Colonic mucosa (tissue), 4 donors: ENCODE measurements around the gene PRRX1. TPM values are rescaled to one million over a fixed set of nuclear protein-coding genes. Genes with fewer than 3 reads are reported as not detected.

ENCODE experiments used
- DNase-seq: peaks from one replicate; pipeline ENCODE4 v3.0.0-alpha.2; 2020
- H3K27ac ChIP-seq: fragments of 200-600 bp; one replicate; pipeline ENCODE4 v1.8.0; 2021
- H3K27me3 ChIP-seq: fragments of 200-600 bp; one replicate; pipeline ENCODE4 v1.8.0; 2021
- H3K36me3 ChIP-seq: fragments of 200-600 bp; one replicate; pipeline ENCODE4 v1.8.0; 2021
- H3K4me1 ChIP-seq: fragments of 200-600 bp; one replicate; pipeline ENCODE4 v1.8.0; 2021; ENCODE audit warnings: mild to moderate bottlenecking
- H3K4me3 ChIP-seq: fragments of 200-600 bp; one replicate; pipeline ENCODE4 v1.8.0; 2021
- H3K9ac ChIP-seq, 2 donors: one replicate each; pipeline ENCODE4 v1.7.0; 2013; ENCODE audit warnings: control low read depth in 2 of 2, low read depth in 2 of 2, low read length in 2 of 2
- H3K9me3 ChIP-seq: fragments of 200-600 bp; one replicate; pipeline ENCODE4 v1.8.0; 2021
- CTCF ChIP-seq: fragments of 200-600 bp; IDR thresholded peaks from one replicate; pipeline ENCODE4 v1.8.0; 2022; ENCODE audit warnings: antibody characterized with exemption, mild to moderate bottlenecking
- intact Hi-C: fragments of 100-400 bp; cut with DNase I; formaldehyde crosslinking; loops from one replicate; pipeline ENCODE4 v1.14.1; 2022
- total RNA-seq, 2 donors: library from RNA; stranded (reverse); fragmentation: NEBNext Ultra II Directional in 1 of 2; extraction: Animal tissue kit (Norgen Biotek cat#: 25700) in 1 of 2; gene quantifications; one replicate each; pipeline ENCODE4 v1.2.1, GENCODE V29; 2021
- donor health status: healthy.
- donor health status: DM: no; HTN: no; CAD: no.
- donor health status: DM: no; HTN: no; CAD: no.

PRRX1 gene
- total RNA-seq, 2 donors from 2014 or later, result 1.5 to 2.5 TPM

GRCh38 chr1:170623171-170623570 lies 40.8 kb upstream of the PRRX1 start:
- Histone ChIP-seq H3K36me3 (no peaks in the 10 kb centered on the region), H3K27me3 (no peaks in the 10 kb centered on the region), H3K4me1 (no peaks in the 10 kb centered on the region), H3K27ac (no peak overlapping the region), H3K9ac (no peak overlapping the region), H3K4me3 (no peak overlapping the region), H3K9me3 (no peaks in the 10 kb centered on the region)
- TF ChIP-seq CTCF, result no peak
- no peak for DNase-seq
- intact Hi-C loops, result no loop called here

GRCh38 chr1:170624146-170624545 lies 39.8 kb upstream of the PRRX1 start:
- no peaks in the 10 kb centered on the region for H3K27me3 ChIP-seq
- H3K9me3 ChIP-seq, result no peaks in the 10 kb centered on the region
- intact Hi-C loops, result no loop called here
- no peak overlapping the region for H3K4me3 ChIP-seq
- no peak overlapping the region for H3K9ac ChIP-seq
- TF ChIP-seq CTCF, result no peak
- H3K36me3 ChIP-seq, result no peaks in the 10 kb centered on the region
- H3K4me1 ChIP-seq, result no peaks in the 10 kb centered on the region
- DNase-seq, result no peak
- H3K27ac ChIP-seq, result no peak overlapping the region

GRCh38 chr1:170630977-170631376 lies 33.0 kb upstream of the PRRX1 start:
- Histone ChIP-seq H3K4me1 (no peaks in the 10 kb centered on the region), H3K27me3 (no peaks in the 10 kb centered on the region), H3K9me3 (no peaks in the 10 kb centered on the region), H3K36me3 (no peaks in the 10 kb centered on the region), H3K27ac (no peak overlapping the region), H3K4me3 (no peak overlapping the region), H3K9ac (no peak overlapping the region)
- no peak for DNase-seq
- TF ChIP-seq CTCF, result no peak
- intact Hi-C loops, result no loop called here

GRCh38 chr1:170634293-170634692 lies 29.6 kb upstream of the PRRX1 start:
- H3K27ac ChIP-seq, result no peak overlapping the region
- intact Hi-C loops, result no loop called here
- H3K36me3 ChIP-seq, result no peaks in the 10 kb centered on the region

GRCh38 chr1:170634824-170635410 lies 29.0 kb upstream of the PRRX1 start:
- Histone ChIP-seq H3K27ac (no peak overlapping the region), H3K27me3 (no peaks in the 10 kb centered on the region), H3K4me3 (no peak overlapping the region), H3K36me3 (no peaks in the 10 kb centered on the region), H3K9me3 (no peaks in the 10 kb centered on the region), H3K4me1 (no peaks in the 10 kb centered on the region), H3K9ac (no peak overlapping the region)
- no peak for DNase-seq
- intact Hi-C loops, result no loop called here
- no peak for TF ChIP-seq CTCF

More at GRCh38 chr1:170634293-170634692, 29.6 kb upstream of the PRRX1 start:
- no peaks in the 10 kb centered on the region for H3K4me1 ChIP-seq
- H3K9ac ChIP-seq, result no peak overlapping the region
- no peak for DNase-seq
- H3K4me3 ChIP-seq, result no peak overlapping the region
- TF ChIP-seq CTCF, result no peak
- no peaks in the 10 kb centered on the region for H3K27me3 ChIP-seq
- H3K9me3 ChIP-seq, result no peaks in the 10 kb centered on the region
